ENCODE results near the gene RAD23A. TPM values are rescaled to one million over a fixed set of nuclear protein-coding genes. Genes with fewer than 3 reads are reported as not detected.

Gene RAD23A
- total and polyA plus RNA-seq, 2 of the 4 experiments (the other 2 are of a cell fraction): 54.3 to 67.8 TPM

- no TSS peak for BruUV-seq (replicated peaks)
- no peak overlapping the region for H3K23ac ChIP-seq (ENCODE audit: low read depth, low read length)
- 69% methylated on average over 3 of the region's 6 CpGs; no CpG with 5 or more reads in 1 of the 2 experiments for WGBS, 2 experiments (ENCODE audit: extremely low coverage in 2 of 2, insufficient read length in 1 of 2)
- no peak overlapping the region for H3K14ac ChIP-seq (replicated peaks; ENCODE audit: low read depth, low read length)
- DNase-seq: no peak
- peaks cover 7% of the 10 kb centered on the region for H3K36me3 ChIP-seq (ENCODE audit: control insufficient read depth, insufficient read depth, low read length)
- no peak overlapping the region for H3K4ac ChIP-seq (ENCODE audit: low read depth, low read length)
- no peak overlapping the region for H3K4me3 ChIP-seq (ENCODE audit: insufficient read depth, low read depth, low read length)
- peaks cover 7 to 23% of the 10 kb centered on the region in 2 experiments; a peak in 3 of 4 replicates for H3K79me1 ChIP-seq (ENCODE audit: low read depth in 1 of 2, low read length in 2 of 2)
- dilution Hi-C loops (cut with HindIII; ENCODE audit: low sequenced_read_pairs, unreplicated experiment): no loop called here
- no peak overlapping the region for H3K9ac ChIP-seq (ENCODE audit: low read depth, low read length)
- TF ChIP-seq SMC3 (IDR thresholded peaks at IDR 0.05; ENCODE audit: low read depth, low read length): no peak
- no peak for TF ChIP-seq RFX5 (IDR thresholded peaks at IDR 0.05; ENCODE audit: low read depth, low read length)
- no peak for TF ChIP-seq CEBPB (IDR thresholded peaks at IDR 0.05; ENCODE audit: low read depth, low read length)
- TF ChIP-seq CHD1 (IDR thresholded peaks at IDR 0.05; ENCODE audit: low read depth, low read length): no peak
- in situ Hi-C loops (cut with MboI; ENCODE audit: low sequenced_read_pairs): no loop called here
- no peak overlapping the region for H4K5ac ChIP-seq (ENCODE audit: low read depth, low read length)
- no peak overlapping the region for H3K4me2 ChIP-seq (ENCODE audit: low read depth, low read length)
- H4K8ac ChIP-seq (ENCODE audit: low read depth in 2 of 2, low read length in 2 of 2): no peak overlapping the region
- H4K20me1 ChIP-seq (ENCODE audit: insufficient read depth, low read length): peaks cover 8% of the 10 kb centered on the region; the same call in 1 of the 2 replicates
- no peak for ATAC-seq (ENCODE audit: low read depth)
- H2AK9ac ChIP-seq (replicated peaks; ENCODE audit: low read depth, low read length, poor library complexity): no peak overlapping the region
- no peak overlapping the region for H2AK5ac ChIP-seq (ENCODE audit: low read depth, low read length)
- no peak overlapping the region for H3K18ac ChIP-seq (ENCODE audit: low read depth, low read length)
- no peaks in the 10 kb centered on the region; the same call in 1 of the 2 replicates for H3K27me3 ChIP-seq (ENCODE audit: control insufficient read depth, insufficient read depth, low read length)
- H3K56ac ChIP-seq (ENCODE audit: extremely low read depth, insufficient read depth, low read length): no peak overlapping the region
- H3K4me1 ChIP-seq (ENCODE audit: control insufficient read depth, insufficient read depth, low read length): peaks cover 8% of the 10 kb centered on the region
- H2BK5ac ChIP-seq (ENCODE audit: low read depth, low read length, poor library complexity, severe bottlenecking): no peak overlapping the region
- H2BK20ac ChIP-seq (ENCODE audit: low read depth, low read length): no peak overlapping the region
- no peak overlapping the region for H4K91ac ChIP-seq (ENCODE audit: insufficient read depth, low read depth, low read length)
- H3K9me1 ChIP-seq (ENCODE audit: insufficient read depth, low read length): peaks cover 5% of the 10 kb centered on the region; the same call in 1 of the 2 replicates
- intact Hi-C loops (cut with micrococcal nuclease): no loop called here
- H2AFZ ChIP-seq (replicated peaks; ENCODE audit: low read length, poor library complexity): no peak overlapping the region
- ChIA-PET CTCF (interaction anchor here (1.9 kb wide), 1 partner anchor 102 kb away, joined by 5 read pairs; no protein-coding TSS in a partner anchor), POLR2A (ENCODE audit: unreplicated experiment) (interaction anchor here (0.6 kb wide), 1 partner anchor 1121 kb away, joined by 3 read pairs; no protein-coding TSS in a partner anchor)
- no peaks in the 10 kb centered on the region for H3K9me3 ChIP-seq (ENCODE audit: control insufficient read depth, insufficient read depth, low read length)
- H3K27ac ChIP-seq (ENCODE audit: insufficient read depth, low read length): no peak overlapping the region
- H2BK15ac ChIP-seq (ENCODE audit: low read depth, low read length): no peak overlapping the region
- no peak overlapping the region for H2BK120ac ChIP-seq (ENCODE audit: low read depth, low read length)
Observed at GRCh38 chr19:12959481-12959880, 13.8 kb downstream of the RAD23A start.

All from IMR-90 (cell line).